GM13976 (cell line): Measurements from ENCODE around the gene RPP38.

Experiments
- DNase-seq: peaks from one replicate; pipeline ENCODE4 v3.0.0; 2012; ENCODE audit warnings: low spot score
- CTCF ChIP-seq: IDR thresholded peaks from 2 replicates; pipeline ENCODE4 v1.5.1; 2012; ENCODE audit warnings: borderline replicate concordance, mild to moderate bottlenecking; ENCODE audit not compliant: insufficient read depth; ENCODE audit errors: extremely low read depth, missing control alignments, control extremely low read depth
- in situ Hi-C: fragments of 300-500 bp; cut with MboI; formaldehyde crosslinking; loops from one replicate; pipeline ENCODE4 v1.12.0; 2022; ENCODE audit warnings: low sequenced_read_pairs, mixed read lengths, inconsistent platforms; ENCODE audit not compliant: unreplicated experiment

The RPP38 gene

GRCh38 chr10:15152556-15152955 is 55.4 kb downstream of the RPP38 start:
- in situ Hi-C loops, result no loop called here
- DNase-seq, result no peak
- TF ChIP-seq CTCF, result no peak
